HG02852 (cell line): ENCODE measurements around the gene BACH2.
"Not testable (repeated sequence)": the region's sequence is repeated elsewhere in the genome, so short reads cannot be mapped to it uniquely, and the experiment has no call there.

ENCODE experiments used
- ATAC-seq: cut with Tn5 transposase; IDR thresholded peaks from one replicate; pipeline ENCODE4 v1.9.1; 2021; ENCODE audit warnings: mild to moderate bottlenecking, moderate library complexity; ENCODE audit not compliant: unreplicated experiment

BACH2 gene

DNA sequence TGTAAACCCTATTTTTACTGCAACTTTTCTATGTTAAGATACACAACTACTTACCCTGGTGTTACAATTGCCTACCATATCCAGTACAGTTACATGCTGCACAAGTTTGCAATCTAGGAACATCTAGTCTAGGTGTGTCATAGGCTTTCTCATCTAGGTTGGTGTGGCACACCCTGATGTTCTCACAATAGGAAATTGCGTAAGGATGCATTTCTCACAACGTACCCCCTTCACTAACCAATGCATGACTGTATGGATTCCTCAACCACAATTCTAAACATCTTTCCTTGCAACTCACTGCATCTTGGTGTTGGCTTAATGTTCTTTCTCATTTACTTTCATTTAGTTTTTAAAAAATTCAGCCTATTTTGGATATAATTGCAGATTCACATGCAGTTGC, 370.8 kb downstream of the BACH2 start:
- ATAC-seq = no peak

DNA sequence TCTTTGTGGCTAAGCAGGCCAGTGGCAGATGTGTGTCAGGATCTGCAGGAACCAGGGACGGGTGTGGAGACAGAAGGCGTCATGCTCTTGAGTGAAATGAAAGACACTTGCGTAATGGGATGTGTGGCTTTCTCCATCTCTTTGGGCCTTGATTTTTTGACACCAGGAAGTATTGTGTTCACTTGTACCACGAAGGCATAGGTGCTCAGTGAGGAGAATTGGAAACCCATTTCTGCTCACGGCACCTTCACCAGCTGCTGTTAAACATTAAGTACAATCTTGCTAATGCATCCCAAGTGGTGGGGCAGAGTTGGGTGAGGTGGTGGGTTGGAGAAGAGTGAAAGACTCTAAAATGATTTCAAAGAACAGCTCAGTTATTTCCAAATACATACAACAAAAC, 372.4 kb downstream of the BACH2 start:
- no peak for ATAC-seq

DNA sequence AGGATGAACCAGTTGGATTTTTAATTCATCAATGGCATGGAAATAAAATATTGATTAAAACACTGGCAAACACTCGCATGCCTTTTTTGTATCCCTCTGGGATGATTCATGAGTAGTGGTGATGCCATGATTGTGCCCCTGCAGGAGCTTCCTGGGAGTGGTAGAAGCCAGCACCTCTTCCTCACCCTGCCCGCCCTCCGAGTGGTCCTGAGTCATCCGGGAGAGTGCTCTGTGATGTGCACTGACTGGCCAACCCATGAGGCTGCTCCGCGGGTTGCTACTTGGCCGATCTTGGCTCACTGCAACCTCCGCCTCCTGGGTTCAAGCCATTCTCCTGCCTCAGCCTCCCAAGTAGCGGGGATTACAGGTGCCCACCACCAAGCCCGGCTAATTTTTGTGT, 375.0 kb downstream of the BACH2 start:
- no peak for ATAC-seq

DNA sequence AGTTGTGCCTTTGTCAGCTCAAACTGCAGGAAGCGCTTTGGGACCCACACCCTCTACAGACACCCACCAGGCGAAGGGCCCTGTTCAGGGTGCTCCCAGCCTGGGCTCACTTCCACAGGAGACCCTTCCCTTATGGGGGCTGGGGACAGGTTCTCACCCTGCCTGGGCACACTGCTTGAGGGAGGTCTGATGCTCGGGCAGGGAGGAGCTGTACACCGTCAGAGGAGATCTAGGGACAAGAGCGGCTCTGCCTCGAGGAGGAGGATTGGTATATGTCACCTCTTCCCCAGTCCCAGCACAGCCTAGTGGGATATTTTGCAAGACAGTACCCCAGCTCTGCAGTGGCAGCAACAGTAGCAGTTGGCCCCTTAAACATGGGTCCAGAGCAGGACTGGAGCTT, 375.4 kb downstream of the BACH2 start:
- ATAC-seq = no peak

DNA sequence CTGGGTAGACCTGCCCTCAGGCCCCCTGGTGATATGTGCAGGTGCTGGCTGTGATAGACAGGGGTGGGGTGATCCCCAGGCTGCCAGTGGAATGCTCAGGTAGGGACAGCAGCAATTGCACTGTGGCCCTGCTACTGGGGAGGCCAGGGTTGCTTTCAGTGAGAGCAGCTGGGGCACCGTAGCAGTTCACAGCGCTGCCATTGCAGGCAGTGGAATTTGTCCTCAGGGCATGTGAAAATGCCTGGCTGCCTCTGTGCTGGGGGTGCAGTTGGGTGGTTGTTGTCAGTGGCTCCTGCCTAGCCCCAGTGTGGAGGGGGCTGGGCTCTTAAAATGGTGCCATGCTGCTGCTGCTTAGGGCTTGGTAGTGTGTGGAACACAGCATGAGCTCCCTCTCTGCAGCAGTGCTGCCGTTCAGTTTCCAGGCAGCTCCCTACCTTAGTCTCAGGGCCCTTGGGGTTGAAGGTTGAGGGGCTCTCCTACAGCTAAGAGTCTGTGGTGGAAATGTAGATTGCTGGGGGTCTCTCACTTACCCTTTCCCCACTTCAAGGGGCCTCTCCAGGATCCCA, 378.8 kb downstream of the BACH2 start:
- no peak for ATAC-seq

DNA sequence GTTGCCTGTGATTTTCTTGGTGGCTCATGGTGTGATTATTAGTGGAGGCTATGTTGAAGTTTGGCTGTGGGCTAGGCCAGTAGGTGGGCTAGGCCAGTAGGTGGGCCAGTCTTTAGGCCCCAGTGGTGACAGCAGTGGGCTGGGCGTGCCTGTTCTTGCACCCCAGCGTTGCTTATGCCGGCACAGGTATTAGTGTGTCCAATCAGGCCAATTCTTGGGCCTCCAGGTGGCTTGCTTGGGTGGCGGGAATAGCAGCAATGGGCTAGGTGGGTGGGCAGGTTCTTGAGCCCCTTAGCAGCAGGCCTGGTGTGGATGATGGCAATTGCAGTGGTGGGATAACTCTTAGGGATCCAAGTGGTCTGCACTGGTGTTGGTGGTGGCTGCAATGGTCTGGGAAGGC, 379.4 kb downstream of the BACH2 start:
- no peak for ATAC-seq

DNA sequence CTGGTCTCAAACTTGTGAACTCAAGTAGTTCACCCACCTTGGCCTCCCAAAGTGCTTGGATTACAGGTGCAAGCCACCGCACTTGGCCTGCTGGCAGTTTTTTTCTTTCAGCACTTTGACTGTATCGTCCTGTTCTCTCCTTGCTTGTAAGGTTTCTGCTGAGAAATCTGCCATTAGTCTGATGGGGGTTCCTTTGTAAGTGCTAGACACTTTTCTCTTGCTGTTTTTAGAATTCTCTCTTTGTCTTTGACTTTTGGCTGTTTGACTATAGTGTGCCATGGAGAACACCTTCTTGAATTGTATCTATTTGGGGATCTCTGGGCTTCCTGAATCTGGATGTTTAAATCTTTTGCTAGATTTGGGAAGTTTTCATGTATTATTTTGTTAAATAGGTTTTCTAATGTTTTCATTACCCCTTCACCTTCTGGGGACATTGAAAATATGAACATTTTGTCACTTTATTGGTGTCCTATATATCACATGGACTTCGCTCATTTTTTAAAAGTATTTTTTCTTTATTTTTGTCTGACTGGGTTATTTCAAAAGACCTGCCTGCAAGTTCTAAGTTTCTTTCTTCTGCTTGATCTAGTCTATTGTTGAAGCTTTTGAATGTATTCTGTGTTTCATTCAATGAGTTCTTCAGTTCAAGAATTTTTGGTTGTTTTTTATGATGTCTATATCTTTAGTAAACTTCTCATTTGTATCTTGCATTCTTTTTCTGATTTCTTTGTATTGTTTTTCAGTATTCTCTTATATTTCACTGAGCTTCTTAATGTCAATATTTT, 380.3 kb downstream of the BACH2 start:
- no peak for ATAC-seq

DNA sequence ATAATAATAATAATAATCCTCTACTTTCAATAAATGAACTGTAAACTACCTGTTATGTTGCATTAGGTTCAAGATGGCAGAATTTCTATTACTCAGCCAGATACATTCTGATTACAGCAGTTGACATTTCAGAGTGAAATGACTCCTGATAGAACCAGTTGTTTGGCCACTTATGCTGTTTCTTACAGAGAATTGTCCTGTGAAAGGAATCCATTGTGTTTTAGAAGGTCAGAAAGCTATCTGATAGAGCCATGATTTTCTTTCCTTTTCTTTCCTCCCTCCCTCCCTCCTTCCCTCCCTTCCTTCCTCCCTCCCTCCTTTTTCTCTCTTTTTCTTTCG, 385.8 kb downstream of the BACH2 start:
- ATAC-seq = no peak

DNA sequence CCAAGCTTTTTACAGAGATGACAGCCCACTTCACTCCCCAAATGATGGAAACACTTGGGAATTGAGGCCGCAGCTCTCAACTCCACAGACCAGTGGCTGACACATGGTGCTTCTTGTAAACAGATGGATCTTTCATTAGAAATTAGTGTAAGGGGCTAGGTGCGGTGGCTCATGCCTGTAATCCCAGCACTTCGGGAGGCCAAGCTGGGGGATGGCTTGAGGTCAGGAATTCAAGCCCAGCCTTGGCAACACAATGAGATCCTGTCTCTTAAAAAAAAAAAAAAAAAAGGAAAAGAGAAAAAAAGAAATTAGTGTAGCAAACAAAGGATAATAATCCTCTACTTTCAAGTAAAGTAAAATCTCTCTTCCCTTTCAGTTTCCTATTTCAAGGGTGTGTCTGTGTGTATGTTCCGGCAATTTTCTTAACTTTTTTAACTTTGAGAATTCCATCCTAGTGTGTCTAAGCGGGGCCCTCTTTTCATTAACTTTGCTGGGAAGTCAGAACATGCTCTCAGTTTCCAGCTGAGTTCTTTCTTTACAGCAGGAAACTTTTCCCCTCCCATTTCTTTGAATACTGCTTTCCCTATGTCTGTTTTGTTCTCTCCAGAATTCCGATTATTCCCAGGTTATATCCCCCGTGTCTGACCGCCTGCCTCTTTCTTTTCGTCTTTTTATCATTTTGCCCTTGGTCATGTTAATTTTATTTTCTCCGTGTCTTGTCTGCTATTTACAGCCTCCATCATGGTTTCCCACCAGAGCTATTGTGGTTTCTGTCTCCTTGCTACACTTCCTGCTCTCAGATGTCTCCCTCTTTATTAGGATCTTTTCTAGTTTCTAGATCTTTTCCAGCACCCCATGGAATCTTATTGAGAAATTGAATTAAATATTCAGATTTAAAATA, 386.4 kb downstream of the BACH2 start:
- not testable (repeated sequence) for ATAC-seq

DNA sequence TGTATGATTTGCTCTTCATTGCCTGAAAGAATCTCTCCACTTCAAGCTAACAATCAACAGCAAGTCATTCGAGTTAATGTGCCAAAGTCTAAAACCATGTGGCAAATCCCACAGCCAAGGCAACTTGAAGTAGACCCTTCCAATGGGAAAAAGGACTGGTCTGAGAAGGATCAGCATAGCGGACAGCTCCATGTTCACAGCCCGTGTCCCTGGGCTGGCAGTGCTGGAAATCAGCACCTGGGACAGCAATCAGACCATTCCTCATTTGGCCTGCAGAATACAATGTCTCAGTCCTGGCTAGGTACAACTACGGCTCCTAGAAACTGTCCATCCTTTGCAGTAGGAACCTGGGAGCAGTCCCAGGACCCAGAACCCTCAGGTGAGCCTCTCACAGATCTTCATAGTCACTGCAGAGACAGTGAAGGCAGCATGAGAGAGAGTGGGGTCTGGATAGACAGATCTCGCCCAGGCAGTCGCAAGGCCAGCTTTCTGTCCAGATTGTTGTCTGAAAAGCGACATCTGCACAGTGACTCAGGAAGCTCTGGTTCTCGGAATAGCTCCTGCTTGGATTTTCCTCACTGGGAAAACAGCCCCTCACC, 401.3 kb downstream of the BACH2 start:
- ATAC-seq = no peak

DNA sequence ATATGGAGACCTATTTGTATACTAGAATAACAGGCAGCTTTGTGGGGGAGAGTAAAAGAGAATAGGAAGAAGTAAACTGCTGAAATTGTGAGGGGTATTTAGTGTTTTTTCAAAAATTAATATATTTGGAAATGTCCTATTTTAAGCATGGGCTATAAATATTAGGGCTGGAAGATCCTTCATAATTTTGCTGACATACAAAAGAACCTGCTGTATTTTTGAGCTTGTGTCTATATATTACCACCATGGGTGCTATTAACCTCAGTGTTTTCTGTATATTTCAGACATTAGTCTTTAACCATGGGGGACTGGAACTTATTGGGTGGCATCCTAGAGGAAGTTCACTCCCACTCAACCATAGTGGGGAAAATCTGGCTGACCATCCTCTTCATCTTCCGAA, 402.5 kb downstream of the BACH2 start, which contains the start of gene GJA10:
GJA10 (plus strand) TSS at position 301 of the 400 bp plus-strand sequence; CDS start at position 301, 0 bp downstream.
- no peak for ATAC-seq

DNA sequence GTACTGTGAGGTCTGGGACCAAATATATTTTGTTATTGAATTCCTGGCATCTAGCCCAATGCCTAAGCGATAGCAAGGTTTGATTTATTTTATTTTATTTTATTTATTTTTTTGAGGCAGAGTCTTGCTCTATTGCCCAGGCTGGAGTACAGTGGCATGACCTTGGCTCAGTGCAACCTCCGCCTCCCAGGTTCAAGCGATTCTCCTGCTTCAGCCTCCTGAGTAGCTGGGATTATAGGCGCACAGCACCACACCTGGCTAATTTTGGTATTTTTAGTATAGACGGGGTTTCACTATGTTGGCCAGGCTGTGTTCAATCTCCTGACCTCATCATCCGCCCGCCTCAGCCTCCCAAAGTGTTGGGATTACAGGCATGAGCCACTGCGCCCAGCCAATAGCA, 404.1 kb downstream of the BACH2 start:
- ATAC-seq = not testable (repeated sequence)

DNA sequence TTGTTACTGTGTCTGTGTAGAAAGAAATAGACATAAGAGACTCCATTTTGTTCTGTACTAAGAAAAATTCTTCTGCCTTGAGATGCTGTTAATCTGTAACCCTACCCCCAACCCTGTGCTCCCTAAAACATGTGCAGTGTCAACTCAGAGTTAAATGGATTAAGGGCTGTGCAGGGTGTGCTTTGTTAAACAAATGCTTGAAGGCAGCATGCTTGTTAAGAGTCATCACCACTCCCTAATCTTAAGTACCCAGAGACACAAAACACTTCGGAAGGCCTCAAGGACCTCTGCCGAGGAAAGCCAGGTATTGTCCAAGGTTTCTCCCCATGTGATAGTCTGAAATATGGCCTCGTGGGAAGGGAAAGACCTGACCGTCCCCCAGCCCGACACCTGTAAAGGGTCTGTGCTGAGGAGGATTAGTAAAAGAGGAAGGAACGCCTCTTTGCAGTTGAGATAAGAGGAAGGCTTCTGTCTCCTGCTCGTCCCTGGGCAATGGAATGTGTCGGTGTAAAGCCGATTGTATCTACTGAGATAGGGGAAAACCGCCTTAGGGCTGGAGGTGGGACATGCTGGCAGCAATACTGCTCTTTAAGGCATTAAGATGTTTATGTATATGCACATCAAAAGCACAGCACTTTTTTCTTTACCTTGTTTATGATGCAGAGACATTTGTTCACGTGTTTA, 405.7 kb downstream of the BACH2 start:
- ATAC-seq = not testable (repeated sequence)

DNA sequence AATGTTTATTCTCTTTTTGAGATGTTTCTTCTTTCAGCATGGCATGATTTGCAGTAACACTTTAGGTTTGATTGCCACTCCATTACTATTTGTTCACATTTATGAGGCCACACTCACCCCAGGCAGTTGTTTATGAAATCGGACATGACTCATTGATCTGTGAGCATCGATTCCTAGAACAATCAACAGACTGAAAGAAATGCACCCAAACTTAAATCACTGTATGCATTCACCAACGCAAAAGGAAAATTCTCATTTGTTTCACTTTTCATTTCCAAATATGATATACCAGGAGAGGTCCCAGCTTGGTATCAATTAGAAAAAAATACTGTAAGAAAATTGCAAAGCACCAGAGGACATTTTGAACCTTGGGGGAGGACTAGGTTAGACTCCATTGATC, 407.8 kb downstream of the BACH2 start:
- ATAC-seq = no peak

DNA sequence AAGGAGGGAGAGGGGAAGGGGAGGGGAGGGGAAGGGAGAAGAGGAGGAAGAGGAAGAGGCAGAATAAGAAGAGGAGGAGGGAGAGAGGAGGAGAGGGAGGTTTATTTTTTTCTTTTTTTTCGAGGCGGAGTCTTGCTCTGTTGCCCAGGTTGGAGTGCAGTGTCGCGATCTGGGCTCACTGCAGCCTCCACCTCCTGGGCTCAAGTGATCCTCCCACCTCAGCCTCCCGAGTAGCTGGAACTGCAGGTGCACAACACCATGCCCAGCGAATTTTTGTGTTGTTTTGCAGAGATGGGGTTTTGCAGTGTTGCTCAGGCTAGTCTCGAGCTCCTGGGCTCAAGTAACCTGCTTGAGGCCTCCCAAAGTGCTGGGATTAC, 408.5 kb downstream of the BACH2 start:
- ATAC-seq = no peak

DNA sequence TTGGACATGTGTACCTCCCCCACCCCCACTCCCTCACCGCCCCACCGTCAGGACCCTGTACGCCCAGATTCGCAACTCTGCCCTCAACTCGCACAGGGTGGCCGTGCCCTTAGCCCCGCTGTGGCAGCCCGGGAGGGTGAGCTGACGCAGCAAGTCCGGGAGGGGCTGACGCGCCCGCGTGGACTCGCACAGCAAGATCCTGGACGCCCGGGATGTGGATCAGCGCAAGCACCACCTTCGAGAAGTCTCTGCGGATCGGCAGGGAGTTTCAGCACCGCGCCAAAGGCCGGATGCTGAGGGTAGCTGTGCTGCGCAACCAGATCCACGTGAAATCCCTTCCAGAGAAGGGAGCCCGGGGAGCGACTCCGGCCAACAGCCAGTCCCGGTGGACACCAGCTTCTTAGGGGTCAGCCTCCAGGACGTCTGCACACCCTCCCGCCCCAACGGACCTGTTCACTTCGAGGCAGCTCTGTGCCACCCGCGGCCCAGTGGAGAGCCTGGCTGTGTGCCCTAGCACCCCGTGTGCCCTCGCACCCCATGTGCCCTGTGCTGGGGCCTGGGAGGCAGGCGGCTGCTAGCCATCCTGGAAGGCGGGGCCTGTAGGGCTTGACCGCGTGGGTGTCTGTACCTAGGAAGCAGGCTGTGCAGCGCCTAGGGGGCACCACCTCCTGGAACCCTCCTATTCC, 409.0 kb downstream of the BACH2 start:
- ATAC-seq = no peak

DNA sequence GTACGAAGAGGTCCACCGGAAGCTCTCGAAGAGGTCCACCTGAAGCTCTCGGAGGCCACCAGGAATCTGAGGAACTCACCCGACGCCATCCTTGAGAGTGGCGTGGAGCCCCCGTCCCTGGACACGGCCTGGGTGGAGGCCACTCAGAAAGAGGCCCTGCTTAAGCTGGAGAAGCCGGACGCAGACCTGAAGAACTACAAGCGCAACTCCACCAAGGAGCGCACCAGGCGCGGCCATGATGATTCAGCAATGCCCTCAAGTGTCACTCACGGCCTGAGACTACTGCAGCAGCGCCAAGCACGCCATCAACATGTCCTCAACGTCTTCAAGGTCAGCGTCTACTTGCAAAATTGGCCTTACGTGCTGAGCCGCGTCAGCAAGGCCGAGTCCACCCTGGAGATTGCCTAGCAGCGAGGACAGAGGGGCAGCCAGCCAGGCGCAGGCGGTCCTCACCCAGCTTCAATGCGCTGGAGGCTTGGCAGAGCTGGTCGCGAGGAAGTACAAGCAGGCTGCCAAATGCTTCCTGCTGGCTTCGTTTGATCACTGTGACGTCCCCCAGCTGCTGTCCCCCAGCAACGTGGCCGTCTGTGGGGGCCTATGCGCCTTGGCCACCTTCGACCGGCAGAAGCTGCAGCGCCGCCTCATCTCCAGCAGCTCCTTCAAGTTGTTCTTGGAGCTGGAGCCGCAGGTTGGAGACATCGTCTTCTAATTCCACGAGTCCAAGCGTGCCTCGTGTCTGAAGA, 410.1 kb downstream of the BACH2 start:
- no peak for ATAC-seq
